Ishikawa (cell line): ENCODE results near the gene BFSP1.

ENCODE experiments used
- EP300 ChIP-seq: IDR thresholded peaks from 2 replicates; pipeline ENCODE4 v1.6.1; 2012; ENCODE audit warnings: borderline replicate concordance
- FOXM1 ChIP-seq: IDR thresholded peaks from 2 replicates; pipeline ENCODE4 v1.6.1; 2012; ENCODE audit warnings: low read depth, borderline replicate concordance
- MAX ChIP-seq: IDR thresholded peaks from 2 replicates; pipeline ENCODE4 v1.6.1; 2012
- USF1 ChIP-seq: IDR thresholded peaks from 2 replicates; pipeline ENCODE4 v1.6.1; 2012

GRCh38 chr20:17566345-17566744, 35.2 kb upstream of the BFSP1 start:
- TF ChIP-seq FOXM1 (no peak), EP300 (no peak), MAX (no peak), USF1 (no peak)
